Astrocyte (in vitro differentiated cells and primary cell): ENCODE measurements around the gene UNC79.

Source experiments
- EZH2 ChIP-seq: IDR thresholded peaks from 2 replicates; pipeline ENCODE4 v1.6.1; 2012; ENCODE audit warnings: mild to moderate bottlenecking, low read length, inconsistent platforms; ENCODE audit not compliant: insufficient read depth
- TF ChIP-seq, protein P1 (sequence below): IDR thresholded peaks from 2 replicates; pipeline ENCODE4 v1.5.1; 2011; ENCODE audit warnings: low read depth, mild to moderate bottlenecking, inconsistent platforms, low read length, moderate library complexity; ENCODE audit not compliant: insufficient read depth

GRCh38 chr14:93700928-93701327 lies 270.2 kb downstream of the UNC79 start:
- TF ChIP-seq, protein P1, sequence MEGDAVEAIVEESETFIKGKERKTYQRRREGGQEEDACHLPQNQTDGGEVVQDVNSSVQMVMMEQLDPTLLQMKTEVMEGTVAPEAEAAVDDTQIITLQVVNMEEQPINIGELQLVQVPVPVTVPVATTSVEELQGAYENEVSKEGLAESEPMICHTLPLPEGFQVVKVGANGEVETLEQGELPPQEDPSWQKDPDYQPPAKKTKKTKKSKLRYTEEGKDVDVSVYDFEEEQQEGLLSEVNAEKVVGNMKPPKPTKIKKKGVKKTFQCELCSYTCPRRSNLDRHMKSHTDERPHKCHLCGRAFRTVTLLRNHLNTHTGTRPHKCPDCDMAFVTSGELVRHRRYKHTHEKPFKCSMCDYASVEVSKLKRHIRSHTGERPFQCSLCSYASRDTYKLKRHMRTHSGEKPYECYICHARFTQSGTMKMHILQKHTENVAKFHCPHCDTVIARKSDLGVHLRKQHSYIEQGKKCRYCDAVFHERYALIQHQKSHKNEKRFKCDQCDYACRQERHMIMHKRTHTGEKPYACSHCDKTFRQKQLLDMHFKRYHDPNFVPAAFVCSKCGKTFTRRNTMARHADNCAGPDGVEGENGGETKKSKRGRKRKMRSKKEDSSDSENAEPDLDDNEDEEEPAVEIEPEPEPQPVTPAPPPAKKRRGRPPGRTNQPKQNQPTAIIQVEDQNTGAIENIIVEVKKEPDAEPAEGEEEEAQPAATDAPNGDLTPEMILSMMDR, result no peak
- TF ChIP-seq EZH2, result no peak
